Transverse colon (tissue), 4 donors: ENCODE data around the gene MINDY1. TPM values are rescaled to one million over a fixed set of nuclear protein-coding genes. Genes with fewer than 3 reads are reported as not detected.

Experiments
- DNase-seq: peaks from one replicate; pipeline ENCODE4 v3.0.0-alpha.2; 2019
- H3K27ac ChIP-seq, 4 donors: fragments of 200-600 bp; sonication (generic); 2 replicates each; pipeline ENCODE4 v1.5.1; 2016 to 2018; ENCODE audit warnings: inconsistent platforms in 4 of 4
- H3K27me3 ChIP-seq: fragments of 200-600 bp; sonication (generic); 2 replicates; pipeline ENCODE4 v1.5.1; 2017; ENCODE audit warnings: inconsistent platforms
- H3K36me3 ChIP-seq, 4 donors: fragments of 200-600 bp; sonication (generic); 2 replicates each; pipeline ENCODE4 v1.5.1; 2017 to 2019; ENCODE audit warnings: inconsistent platforms in 4 of 4
- H3K4me1 ChIP-seq, 4 donors: fragments of 200-600 bp; sonication (generic); 2 replicates each; pipeline ENCODE4 v1.5.1; 2017 to 2020; ENCODE audit warnings: inconsistent platforms in 4 of 4
- H3K4me3 ChIP-seq, 4 donors: fragments of 200-600 bp; sonication (generic); 1 replicate in 1 of 4; 2 replicates in 3 of 4; pipeline versions ENCODE4 v1.5.1 to v1.6.1; 2017 to 2019; ENCODE audit warnings: inconsistent platforms in 4 of 4
- H3K9me3 ChIP-seq, 2 donors: fragments of 200-600 bp; sonication (generic); 2 replicates each; pipeline ENCODE4 v1.5.1; 2017 to 2019; ENCODE audit warnings: inconsistent platforms in 2 of 2
- EP300 ChIP-seq: sonication (generic); formaldehyde crosslinking; IDR thresholded peaks from one replicate; pipeline ENCODE4 v1.6.1; 2017; ENCODE audit warnings: antibody characterized with exemption, low read depth
- POLR2A ChIP-seq: fragments of 450-650 bp; IDR thresholded peaks from one replicate; pipeline ENCODE4 v1.6.1; 2016; ENCODE audit warnings: antibody characterized with exemption, mild to moderate bottlenecking, moderate library complexity
- POLR2AphosphoS5 ChIP-seq, 3 donors: sonication (generic); formaldehyde crosslinking; IDR thresholded peaks; one replicate each; pipeline ENCODE4 v1.6.1; 2016; ENCODE audit warnings: antibody characterized with exemption in 3 of 3
- WGBS, 2 donors: methylation state at CpG; one replicate each; pipeline ENCODE4 v1.1.5; 2018; ENCODE audit warnings: low coverage in 1 of 2; 5-methylcytosine and 5-hydroxymethylcytosine counted together
- in situ Hi-C, 4 donors: fragments of 200-750 bp; cut with MboI; loops; one replicate each; pipeline versions ENCODE4 v1.15.0 to v1.15.1; 2017; ENCODE audit warnings: low sequenced_read_pairs in 3 of 4, low pct_ligation_motif_present in 1 of 4, low pct_unique_long_range_greater_than_20kb in 1 of 4
- intact Hi-C: fragments of 100-400 bp; cut with DNase I; formaldehyde crosslinking; loops from one replicate; pipeline ENCODE4 v1.15.1; 2023; ENCODE audit warnings: low total_unique reads
- total RNA-seq, 4 donors: library from RNA; depleted of rRNA; stranded (reverse); fragments of >200 nt; gene quantifications; one replicate each; pipeline ENCODE4 v1.1.0, GENCODE V29; 2016
- TF ChIP-seq, protein P1 (sequence below), 5 experiments: fragments of 200-600 bp in 3 of 5; fragments of 450-650 bp in 2 of 5; sonication (generic) in 3 of 5; IDR thresholded peaks; 1 replicate in 2 of 5; 2 replicates in 3 of 5; pipeline ENCODE4 v1.5.1; 2016 to 2017; ENCODE audit warnings: antibody characterized with exemption in 5 of 5, inconsistent platforms in 3 of 5, mild to moderate bottlenecking in 2 of 5, moderate library complexity in 1 of 5

Gene MINDY1
- total RNA-seq, 4 donors from 2014 or later, result 27.7 to 66.2 (median 54.8) TPM

DNA sequence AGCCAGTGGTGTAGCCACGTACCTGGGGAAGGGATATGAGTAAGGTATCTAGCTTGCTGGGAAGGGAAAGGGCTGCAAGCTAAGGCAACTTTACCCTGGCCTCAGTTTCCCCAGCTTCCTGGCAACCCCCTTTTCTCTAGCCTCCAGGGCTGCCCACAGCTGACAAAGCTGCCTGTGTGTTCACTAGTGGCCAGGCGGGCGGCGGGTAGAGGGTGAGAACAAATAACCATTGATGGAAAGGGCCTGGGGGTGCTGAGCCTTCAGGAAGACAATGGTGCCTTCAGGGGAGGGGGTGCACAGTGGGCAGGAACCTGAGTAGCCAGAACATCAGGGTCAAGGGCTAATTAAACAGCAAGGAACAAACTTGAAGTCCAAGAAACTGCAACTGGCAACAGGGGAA is 38.2 kb downstream of the MINDY1 start:
- Histone ChIP-seq H3K4me3 (no peak overlapping the region), H3K36me3 (peaks cover 0 to 52% (median 26%) of the 10 kb centered on the region in 4 donors), H3K27ac (no peak overlapping the region), H3K27me3 (no peaks in the 10 kb centered on the region), H3K4me1 (peaks cover 23 to 35% (median 33%) of the 10 kb centered on the region in 4 donors), H3K9me3 (no peaks in the 10 kb centered on the region)
- in situ Hi-C loops (no loop called here), intact Hi-C loops (no loop called here)
- TF ChIP-seq EP300 (no peak), POLR2AphosphoS5 (IDR thresholded peaks at IDR 0.05) (no peak), POLR2A (no peak)
- TF ChIP-seq, protein P1, sequence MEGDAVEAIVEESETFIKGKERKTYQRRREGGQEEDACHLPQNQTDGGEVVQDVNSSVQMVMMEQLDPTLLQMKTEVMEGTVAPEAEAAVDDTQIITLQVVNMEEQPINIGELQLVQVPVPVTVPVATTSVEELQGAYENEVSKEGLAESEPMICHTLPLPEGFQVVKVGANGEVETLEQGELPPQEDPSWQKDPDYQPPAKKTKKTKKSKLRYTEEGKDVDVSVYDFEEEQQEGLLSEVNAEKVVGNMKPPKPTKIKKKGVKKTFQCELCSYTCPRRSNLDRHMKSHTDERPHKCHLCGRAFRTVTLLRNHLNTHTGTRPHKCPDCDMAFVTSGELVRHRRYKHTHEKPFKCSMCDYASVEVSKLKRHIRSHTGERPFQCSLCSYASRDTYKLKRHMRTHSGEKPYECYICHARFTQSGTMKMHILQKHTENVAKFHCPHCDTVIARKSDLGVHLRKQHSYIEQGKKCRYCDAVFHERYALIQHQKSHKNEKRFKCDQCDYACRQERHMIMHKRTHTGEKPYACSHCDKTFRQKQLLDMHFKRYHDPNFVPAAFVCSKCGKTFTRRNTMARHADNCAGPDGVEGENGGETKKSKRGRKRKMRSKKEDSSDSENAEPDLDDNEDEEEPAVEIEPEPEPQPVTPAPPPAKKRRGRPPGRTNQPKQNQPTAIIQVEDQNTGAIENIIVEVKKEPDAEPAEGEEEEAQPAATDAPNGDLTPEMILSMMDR (IDR thresholded peaks at IDR 0.05), result no peak
- no peak for DNase-seq
- 94% methylated on average over 4 of the region's 4 CpGs; no CpG with 5 or more reads in 1 of the 2 donors for WGBS, 2 donors

DNA sequence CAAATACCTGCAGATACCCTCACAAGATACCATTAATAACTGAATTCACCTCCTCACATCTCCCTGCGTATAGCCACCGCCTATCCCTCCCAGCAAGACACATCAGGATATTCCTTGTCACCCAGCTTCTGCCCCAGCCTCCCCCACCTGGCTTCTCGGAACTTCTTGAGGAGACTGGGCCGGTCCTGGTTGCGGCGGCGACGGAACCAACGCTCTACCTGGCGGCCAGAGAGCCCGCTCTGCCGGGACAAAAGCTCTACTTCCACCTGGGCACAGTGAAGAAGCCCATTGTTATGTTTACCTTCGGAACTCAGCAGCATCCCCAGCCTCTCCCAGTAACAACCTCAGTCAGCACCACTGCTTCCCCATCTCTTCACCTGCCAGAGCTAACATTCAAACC is 38.8 kb downstream of the MINDY1 start:
- Histone ChIP-seq H3K9me3 (no peaks in the 10 kb centered on the region), H3K4me1 (peaks cover 23 to 29% (median 28%) of the 10 kb centered on the region in 4 donors), H3K36me3 (peaks cover 0 to 52% (median 26%) of the 10 kb centered on the region in 4 donors), H3K27ac (no peak overlapping the region), H3K4me3 (no peak overlapping the region), H3K27me3 (no peaks in the 10 kb centered on the region)
- intact Hi-C loops, result no loop called here
- in situ Hi-C loops, result no loop called here
- 92% methylated on average over 13 of the region's 13 CpGs; no CpG with 5 or more reads in 1 of the 2 donors for WGBS, 2 donors
- DNase-seq, result no peak
- TF ChIP-seq, protein P1 (IDR thresholded peaks at IDR 0.05), result no peak
- TF ChIP-seq POLR2A, result no peak
- TF ChIP-seq EP300, result no peak
- no peak for TF ChIP-seq POLR2AphosphoS5 (IDR thresholded peaks at IDR 0.05)

DNA sequence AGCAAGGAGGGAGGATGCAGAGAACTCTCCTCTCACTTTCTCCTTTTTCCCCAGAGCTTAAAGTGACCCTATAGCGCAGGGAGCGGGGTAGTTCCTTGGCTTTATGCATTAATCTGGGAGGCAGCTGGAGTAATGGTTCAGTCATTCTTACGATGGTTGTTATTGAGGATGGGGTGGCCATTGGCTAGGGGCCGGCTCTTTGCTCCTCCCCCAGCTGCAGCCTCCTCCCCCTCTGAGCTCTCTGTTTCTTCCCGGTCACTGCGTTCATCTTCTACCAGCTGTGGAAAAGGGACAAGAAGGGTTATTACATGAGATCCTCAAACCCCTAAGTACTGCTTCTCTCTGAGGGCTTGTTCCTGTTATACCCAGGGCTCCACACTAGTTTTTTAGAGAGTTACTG is 40.7 kb downstream of the MINDY1 start:
- no peak for DNase-seq
- in situ Hi-C loops (no loop called here), intact Hi-C loops (no loop called here)
- H3K27me3 ChIP-seq, result no peaks in the 10 kb centered on the region
- H3K36me3 ChIP-seq, result peaks cover 0 to 69% (median 26%) of the 10 kb centered on the region in 4 donors
- no peak for TF ChIP-seq POLR2AphosphoS5 (IDR thresholded peaks at IDR 0.05)
- TF ChIP-seq EP300, result no peak
- TF ChIP-seq, protein P1 (IDR thresholded peaks at IDR 0.05), result no peak
- TF ChIP-seq POLR2A, result no peak
- 63 to 66% methylated on average over 6 of the region's 6 CpGs for WGBS, 2 donors
- peaks cover 4 to 10% (median 8%) of the 10 kb centered on the region in 4 donors for H3K4me1 ChIP-seq
- H3K27ac ChIP-seq, result no peak overlapping the region
- H3K9me3 ChIP-seq, result no peaks in the 10 kb centered on the region
- H3K4me3 ChIP-seq, result no peak overlapping the region

DNA sequence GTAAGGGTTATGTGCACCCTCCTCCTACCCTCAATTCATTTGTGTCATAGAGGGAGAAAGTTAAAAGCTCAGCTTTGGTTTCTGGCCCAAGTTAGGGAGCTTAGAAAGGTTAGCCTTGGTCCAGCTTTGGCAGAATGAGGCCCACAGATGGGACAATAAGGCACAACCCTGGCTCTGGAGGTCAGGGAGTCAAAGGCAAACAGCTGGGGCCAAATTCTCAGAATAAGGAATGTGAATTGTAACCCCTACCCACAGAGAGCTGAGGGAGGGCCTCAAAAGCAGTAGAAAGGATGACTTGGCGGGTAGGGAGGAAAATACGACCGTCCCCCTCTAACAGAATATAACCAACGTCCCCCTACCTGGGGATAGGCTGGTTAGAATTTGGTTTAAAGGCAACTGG is 41.1 kb downstream of the MINDY1 start:
- Histone ChIP-seq H3K27me3 (no peaks in the 10 kb centered on the region), H3K27ac (no peak overlapping the region), H3K9me3 (no peaks in the 10 kb centered on the region), H3K36me3 (peaks cover 0 to 73% (median 28%) of the 10 kb centered on the region in 4 donors), H3K4me1 (peaks cover 2 to 6% (median 4%) of the 10 kb centered on the region in 4 donors), H3K4me3 (no peak overlapping the region)
- DNase-seq, result no peak
- in situ Hi-C loops, result no loop called here
- WGBS, 2 donors, result 88% methylated on average over 4 of the region's 4 CpGs; no CpG with 5 or more reads in 1 of the 2 donors
- no peak for TF ChIP-seq POLR2AphosphoS5 (IDR thresholded peaks at IDR 0.05)
- TF ChIP-seq EP300, result no peak
- no peak for TF ChIP-seq POLR2A
- TF ChIP-seq, protein P1 (IDR thresholded peaks at IDR 0.05), result no peak
- intact Hi-C loops, result no loop called here
